ENCODE measurements around the gene AQP12A.
A peak's percentile ranks its signal among the peaks of the same experiment; 100 is the strongest.
"Not testable (repeated sequence)": the region's sequence is repeated elsewhere in the genome, so short reads cannot be mapped to it uniquely, and the experiment has no call there.

The AQP12A gene

GRCh38 chr2:240651185-240651584 lies 40.5 kb upstream of the AQP12A start:
- Mint-ChIP-seq H3K4me3 (no peak overlapping the region), H3K36me3 (ENCODE audit: low read depth) (no peaks in the 10 kb centered on the region), H3K9me3 (peaks cover 35% of the 10 kb centered on the region), H3K27ac (no peak overlapping the region), H3K4me1 (peaks cover 20% of the 10 kb centered on the region), H3K27me3 (ENCODE audit: low read depth, poor library complexity) (peaks cover 78% of the 10 kb centered on the region)
- no peak for DNase-seq
- no peak for TF ChIP-seq CTCF (IDR thresholded peaks at IDR 0.05)

GRCh38 chr2:240655931-240656886 lies 35.5 kb upstream of the AQP12A start:
- peaks cover 87% of the 10 kb centered on the region for H3K27me3 Mint-ChIP-seq (ENCODE audit: low read depth, poor library complexity)
- no peak overlapping the region for H3K4me3 Mint-ChIP-seq
- TF ChIP-seq CTCF (IDR thresholded peaks at IDR 0.05), result no peak
- DNase-seq, result no peak
- no peaks in the 10 kb centered on the region for H3K36me3 Mint-ChIP-seq (ENCODE audit: low read depth)
- peaks cover 38% of the 10 kb centered on the region for H3K9me3 Mint-ChIP-seq
- no peaks in the 10 kb centered on the region for H3K4me1 Mint-ChIP-seq
- no peak overlapping the region for H3K27ac Mint-ChIP-seq

- Mint-ChIP-seq H3K27me3 (ENCODE audit: low read depth, poor library complexity) (peaks cover 93% of the 10 kb centered on the region), H3K9me3 (peaks cover 34% of the 10 kb centered on the region)
- H3K36me3 Mint-ChIP-seq (ENCODE audit: low read depth); H3K4me1 Mint-ChIP-seq; H3K4me3 Mint-ChIP-seq; H3K27ac Mint-ChIP-seq; DNase-seq: not testable (repeated sequence)
Measured at GRCh38 chr2:240659883-240660282, 31.8 kb upstream of the AQP12A start.

- Mint-ChIP-seq H3K4me1 (no peaks in the 10 kb centered on the region), H3K27ac (no peak overlapping the region), H3K27me3 (ENCODE audit: low read depth, poor library complexity) (peaks cover 88% of the 10 kb centered on the region), H3K36me3 (ENCODE audit: low read depth) (no peaks in the 10 kb centered on the region), H3K4me3 (no peak overlapping the region), H3K9me3 (peaks cover 41% of the 10 kb centered on the region)
- DNase-seq, result no peak
- TF ChIP-seq CTCF (IDR thresholded peaks at IDR 0.05), result no peak
Measured at GRCh38 chr2:240662681-240663080, 29.0 kb upstream of the AQP12A start.

GRCh38 chr2:240663546-240664190 lies 28.0 kb upstream of the AQP12A start:
- Mint-ChIP-seq H3K27me3 (ENCODE audit: low read depth, poor library complexity) (peaks cover 81% of the 10 kb centered on the region), H3K27ac (no peak overlapping the region), H3K9me3 (peaks cover 41% of the 10 kb centered on the region), H3K4me1 (no peaks in the 10 kb centered on the region), H3K36me3 (ENCODE audit: low read depth) (no peaks in the 10 kb centered on the region), H3K4me3 (no peak overlapping the region)
- no peak for DNase-seq
- TF ChIP-seq CTCF (IDR thresholded peaks at IDR 0.05), result peak; percentile 9

GRCh38 chr2:240664622-240665021 lies 27.0 kb upstream of the AQP12A start:
- no peak for TF ChIP-seq CTCF (IDR thresholded peaks at IDR 0.05)
- peaks cover 78% of the 10 kb centered on the region for H3K27me3 Mint-ChIP-seq (ENCODE audit: low read depth, poor library complexity)
- peaks cover 41% of the 10 kb centered on the region for H3K9me3 Mint-ChIP-seq
- H3K4me3 Mint-ChIP-seq, result no peak overlapping the region
- H3K27ac Mint-ChIP-seq, result no peak overlapping the region
- no peak for DNase-seq
- no peaks in the 10 kb centered on the region for H3K36me3 Mint-ChIP-seq (ENCODE audit: low read depth)
- H3K4me1 Mint-ChIP-seq, result no peaks in the 10 kb centered on the region
